ENCODE results near the gene PTOV1.

PTOV1 gene

GRCh38 chr19:49888510-49888824, 37.5 kb downstream of the PTOV1 start:
- TF ChIP-seq CTCF (IDR thresholded peaks at IDR 0.05; ENCODE audit: low read depth, low read length, missing control alignments) = no peak
- DNase-seq (ENCODE audit: extremely low read depth, low read depth) = no peak
- H3K4me3 ChIP-seq (replicated peaks; ENCODE audit: low read depth, low read length) = no peak overlapping the region

- no peak for TF ChIP-seq CTCF (IDR thresholded peaks at IDR 0.05; ENCODE audit: low read depth, low read length, missing control alignments)
- H3K4me3 ChIP-seq (replicated peaks; ENCODE audit: low read depth, low read length) = no peak overlapping the region
- no peak for DNase-seq (ENCODE audit: extremely low read depth, low read depth)
Measured at GRCh38 chr19:49889038-49889686, 38.2 kb downstream of the PTOV1 start.

- DNase-seq (ENCODE audit: extremely low read depth, low read depth) = no peak
- H3K4me3 ChIP-seq (replicated peaks; ENCODE audit: low read depth, low read length) = no peak overlapping the region
- peak; percentile 66 for TF ChIP-seq CTCF (IDR thresholded peaks at IDR 0.05; ENCODE audit: low read depth, low read length, missing control alignments)
Measured at GRCh38 chr19:49889687-49890348, 38.9 kb downstream of the PTOV1 start.

GRCh38 chr19:49890349-49891311, 39.7 kb downstream of the PTOV1 start:
- DNase-seq (ENCODE audit: extremely low read depth, low read depth) = no peak
- no peak overlapping the region for H3K4me3 ChIP-seq (replicated peaks; ENCODE audit: low read depth, low read length)
- TF ChIP-seq CTCF (IDR thresholded peaks at IDR 0.05; ENCODE audit: low read depth, low read length, missing control alignments) = no peak

- no peak for TF ChIP-seq CTCF (IDR thresholded peaks at IDR 0.05; ENCODE audit: low read depth, low read length, missing control alignments)
- H3K4me3 ChIP-seq (replicated peaks; ENCODE audit: low read depth, low read length) = no peak overlapping the region
- DNase-seq (ENCODE audit: extremely low read depth, low read depth) = no peak
Measured at GRCh38 chr19:49891393-49891792, 40.4 kb downstream of the PTOV1 start.

- no peak for TF ChIP-seq CTCF (IDR thresholded peaks at IDR 0.05; ENCODE audit: low read depth, low read length, missing control alignments)
- no peak overlapping the region for H3K4me3 ChIP-seq (replicated peaks; ENCODE audit: low read depth, low read length)
- DNase-seq (ENCODE audit: extremely low read depth, low read depth) = no peak
Measured at GRCh38 chr19:49892716-49893115, 41.8 kb downstream of the PTOV1 start.
